Tibial nerve (tissue), 4 donors: Measurements from ENCODE around the gene IL10RA.

ENCODE experiments used
- CTCF ChIP-seq, 5 experiments: fragments of 200-600 bp in 3 of 5; fragments of 450-650 bp in 2 of 5; sonication (generic) in 3 of 5; IDR thresholded peaks; one replicate each; pipeline ENCODE4 v1.5.1; 2016 to 2019; ENCODE audit warnings: antibody characterized with exemption in 5 of 5, mild to moderate bottlenecking in 3 of 5, moderate library complexity in 2 of 5
- EP300 ChIP-seq, 2 donors: sonication (generic); formaldehyde crosslinking; IDR thresholded peaks; one replicate each; pipeline ENCODE4 v1.6.1; 2017; ENCODE audit warnings: antibody characterized with exemption in 2 of 2, mild to moderate bottlenecking in 1 of 2

GRCh38 chr11:117986981-117987574, 884 bp downstream of the IL10RA start:
- TF ChIP-seq CTCF (IDR thresholded peaks at IDR 0.05) (no peak), EP300 (IDR thresholded peaks at IDR 0.05) (no peak)
